NT2/D1 (cell line): ENCODE data around the gene FBXO42.

Source experiments
- DNase-seq: peaks from one replicate; pipeline ENCODE4 v3.0.0-alpha.2; 2011; ENCODE audit warnings: low read depth, low spot score
- H3K27me3 ChIP-seq: 2 replicates; pipeline ENCODE4 v1.6.0; 2011; ENCODE audit warnings: mild to moderate bottlenecking; ENCODE audit not compliant: insufficient read length, insufficient read depth
- H3K36me3 ChIP-seq: 2 replicates; pipeline ENCODE4 v1.6.1; 2011; ENCODE audit warnings: mild to moderate bottlenecking, low read length, mixed read lengths; ENCODE audit not compliant: insufficient read depth, insufficient read length
- H3K4me1 ChIP-seq: 2 replicates; pipeline ENCODE4 v1.5.1; 2011; ENCODE audit not compliant: insufficient read depth, insufficient read length
- H3K4me3 ChIP-seq: 2 replicates; pipeline ENCODE4 v1.5.1; 2011; ENCODE audit warnings: low read depth; ENCODE audit not compliant: insufficient read length
- H3K9ac ChIP-seq: 2 replicates; pipeline ENCODE4 v1.6.0; 2011; ENCODE audit warnings: low read depth; ENCODE audit not compliant: insufficient read length
- H3K9me3 ChIP-seq: 2 replicates; pipeline ENCODE4 v1.5.1; 2011; ENCODE audit warnings: mild to moderate bottlenecking, low read length; ENCODE audit not compliant: insufficient read depth
- SUZ12 ChIP-seq: IDR thresholded peaks from 2 replicates; pipeline ENCODE4 v1.6.1; 2011; ENCODE audit not compliant: insufficient read length, insufficient read depth; ENCODE audit errors: extremely low read depth
- YY1 ChIP-seq: IDR thresholded peaks from 2 replicates; pipeline ENCODE4 v1.6.1; 2011; ENCODE audit not compliant: insufficient read length, insufficient read depth
- ZNF274 ChIP-seq: IDR thresholded peaks from 2 replicates; pipeline ENCODE4 v1.6.1; 2011; ENCODE audit warnings: mild to moderate bottlenecking, low read depth, low read length

The FBXO42 gene

DNA sequence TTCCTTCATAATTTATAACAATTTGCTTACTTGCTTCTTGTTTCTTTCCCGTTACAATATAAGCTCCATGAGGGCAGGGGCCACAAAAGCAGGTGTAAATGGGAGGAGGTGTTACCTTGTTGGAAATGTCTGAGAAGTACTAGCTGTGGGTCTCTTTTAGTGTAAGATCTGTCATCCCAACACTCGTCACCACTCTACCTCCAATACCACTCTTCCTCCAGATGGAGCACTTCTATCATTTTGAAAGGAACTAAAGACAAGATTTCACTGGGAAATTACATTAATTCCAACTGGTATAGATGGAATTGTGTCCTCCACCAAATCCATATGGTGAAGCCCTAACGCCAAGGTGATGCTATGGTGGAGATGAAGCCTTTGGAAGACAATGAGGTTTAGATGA lies 62.3 kb downstream of the FBXO42 start:
- no peak overlapping the region for H3K4me3 ChIP-seq
- no peak overlapping the region for H3K9ac ChIP-seq
- no peak for TF ChIP-seq YY1
- TF ChIP-seq ZNF274 = no peak
- no peak for TF ChIP-seq SUZ12
- peaks cover 2% of the 10 kb centered on the region for H3K4me1 ChIP-seq
- no peaks in the 10 kb centered on the region for H3K27me3 ChIP-seq
- no peaks in the 10 kb centered on the region for H3K9me3 ChIP-seq
- peaks cover 21% of the 10 kb centered on the region for H3K36me3 ChIP-seq
- no peak for DNase-seq

- no peak overlapping the region for H3K4me3 ChIP-seq
- TF ChIP-seq SUZ12 (no peak), ZNF274 (no peak), YY1 (no peak)
- DNase-seq = no peak
- H3K4me1 ChIP-seq = peaks cover 2% of the 10 kb centered on the region
- no peak overlapping the region for H3K9ac ChIP-seq
- peaks cover 9% of the 10 kb centered on the region for H3K36me3 ChIP-seq
- no peaks in the 10 kb centered on the region for H3K9me3 ChIP-seq
- H3K27me3 ChIP-seq = no peaks in the 10 kb centered on the region
These were observed 66.2 kb downstream of the FBXO42 start for GRCh38 chr1:16286122-16286521.

DNA sequence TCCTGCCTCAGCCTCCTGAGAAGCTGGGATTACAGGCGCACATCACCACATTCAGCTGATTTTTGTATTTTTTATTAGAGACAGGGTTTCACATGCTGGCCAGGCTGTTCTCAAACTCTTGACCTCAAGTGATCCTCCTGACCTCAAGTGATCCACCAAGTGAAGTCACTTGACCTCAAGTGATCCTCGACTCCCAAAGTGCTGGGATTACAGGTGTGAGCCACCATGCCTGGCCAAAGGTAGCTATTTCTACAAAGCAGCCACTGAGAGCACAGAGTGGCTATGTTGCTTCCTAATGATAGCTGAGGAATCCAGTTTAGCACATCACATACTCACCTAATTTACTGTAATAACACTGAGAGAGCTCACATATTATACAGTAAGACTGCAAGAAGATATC lies 70.5 kb downstream of the FBXO42 start:
- H3K4me3 ChIP-seq = no peak overlapping the region
- H3K4me1 ChIP-seq = no peaks in the 10 kb centered on the region
- H3K9me3 ChIP-seq = no peaks in the 10 kb centered on the region
- H3K36me3 ChIP-seq = peaks cover 7% of the 10 kb centered on the region
- H3K27me3 ChIP-seq = no peaks in the 10 kb centered on the region
- TF ChIP-seq YY1 = no peak
- no peak for TF ChIP-seq SUZ12
- no peak for TF ChIP-seq ZNF274
- no peak for DNase-seq
- no peak overlapping the region for H3K9ac ChIP-seq

DNA sequence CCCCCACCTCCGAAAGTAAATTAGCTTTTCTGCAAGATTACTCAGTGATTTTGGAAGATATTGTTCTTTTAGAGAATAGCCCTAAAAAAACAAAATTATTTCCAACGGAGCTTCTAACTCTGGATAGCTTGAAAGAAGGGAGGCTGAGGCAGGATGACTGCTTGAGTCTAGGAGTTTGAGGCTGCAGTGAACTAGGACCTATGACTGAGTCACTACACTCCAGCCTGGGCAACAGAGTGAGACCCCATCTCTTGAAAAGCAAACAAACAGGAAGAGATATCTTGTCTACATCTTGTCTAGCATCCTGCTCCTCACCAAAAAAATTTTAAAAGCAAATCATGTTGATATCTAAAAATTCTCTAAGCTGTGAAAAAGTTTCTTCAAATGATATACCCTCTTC lies 73.1 kb downstream of the FBXO42 start:
- no peak overlapping the region for H3K4me3 ChIP-seq
- H3K4me1 ChIP-seq = no peaks in the 10 kb centered on the region
- H3K36me3 ChIP-seq = no peaks in the 10 kb centered on the region
- no peaks in the 10 kb centered on the region for H3K9me3 ChIP-seq
- DNase-seq = no peak
- no peaks in the 10 kb centered on the region for H3K27me3 ChIP-seq
- TF ChIP-seq SUZ12 (no peak), YY1 (no peak), ZNF274 (no peak)
- no peak overlapping the region for H3K9ac ChIP-seq

- H3K4me3 ChIP-seq = no peak overlapping the region
- no peak overlapping the region for H3K9ac ChIP-seq
- no peaks in the 10 kb centered on the region for H3K27me3 ChIP-seq
- no peaks in the 10 kb centered on the region for H3K36me3 ChIP-seq
- H3K9me3 ChIP-seq = no peaks in the 10 kb centered on the region
- TF ChIP-seq YY1 = no peak
- no peak for TF ChIP-seq SUZ12
- no peak for TF ChIP-seq ZNF274
- no peak for DNase-seq
- H3K4me1 ChIP-seq = no peaks in the 10 kb centered on the region
These were observed 75.8 kb downstream of the FBXO42 start for GRCh38 chr1:16276302-16277030.

- H3K4me3 ChIP-seq = no peak overlapping the region
- H3K4me1 ChIP-seq = no peaks in the 10 kb centered on the region
- TF ChIP-seq ZNF274 (no peak), YY1 (no peak), SUZ12 (no peak)
- DNase-seq = no peak
- no peaks in the 10 kb centered on the region for H3K9me3 ChIP-seq
- no peaks in the 10 kb centered on the region for H3K36me3 ChIP-seq
- H3K9ac ChIP-seq = no peak overlapping the region
- no peaks in the 10 kb centered on the region for H3K27me3 ChIP-seq
These were observed 76.7 kb downstream of the FBXO42 start for GRCh38 chr1:16275591-16275990.

DNA sequence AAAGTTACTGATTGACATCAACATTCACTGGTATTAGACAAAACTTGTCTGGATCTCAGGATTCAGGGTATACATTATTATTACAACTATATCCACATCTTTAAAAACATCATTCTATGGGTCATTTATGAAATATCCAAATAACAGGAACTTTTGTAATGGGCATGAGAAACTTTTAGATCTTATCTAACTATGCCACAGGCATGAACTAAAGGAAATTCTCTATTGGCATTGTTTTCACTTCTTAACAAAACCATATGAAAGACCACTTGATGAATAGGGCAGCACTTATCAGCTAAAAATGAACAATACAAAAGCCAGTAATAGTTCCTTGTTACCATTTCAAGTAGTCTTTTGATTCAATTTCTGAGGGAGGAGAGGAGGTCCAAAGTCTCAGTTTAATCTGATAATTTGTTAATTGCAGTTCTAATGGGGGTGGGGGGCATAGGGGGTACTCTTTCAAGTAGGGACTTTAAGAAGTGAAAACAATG lies 84.5 kb downstream of the FBXO42 start:
- no peak for DNase-seq

More for the DNA sequence above, 84.5 kb downstream of the FBXO42 start:
- Histone ChIP-seq H3K9ac (no peak overlapping the region), H3K4me1 (no peaks in the 10 kb centered on the region), H3K9me3 (no peaks in the 10 kb centered on the region), H3K4me3 (no peak overlapping the region), H3K27me3 (no peaks in the 10 kb centered on the region), H3K36me3 (no peaks in the 10 kb centered on the region)
- TF ChIP-seq YY1 = no peak
- TF ChIP-seq SUZ12 = no peak
